Hepatocyte (in vitro differentiated cells): ENCODE results near the gene CDK4. TPM values are rescaled to one million over a fixed set of nuclear protein-coding genes. Genes with fewer than 3 reads are reported as not detected.

Experiments used
- DNase-seq: peaks from one replicate; pipeline ENCODE4 v3.0.0-alpha.2; 2016; ENCODE audit warnings: low spot score
- H2AFZ ChIP-seq: fragments of 200-600 bp; sonication (generic); 2 replicates; pipeline ENCODE4 v1.6.0; 2016; ENCODE audit warnings: antibody characterized with exemption, mild to moderate bottlenecking
- H3K27ac ChIP-seq: fragments of 200-600 bp; sonication (generic); 2 replicates; pipeline ENCODE4 v1.5.1; 2016; ENCODE audit warnings: mild to moderate bottlenecking
- H3K27me3 ChIP-seq: fragments of 200-600 bp; sonication (generic); 2 replicates; pipeline ENCODE4 v1.6.1; 2016
- H3K36me3 ChIP-seq: fragments of 200-600 bp; sonication (generic); replicated peaks from 2 replicates; pipeline ENCODE4 v1.5.1; 2016; ENCODE audit warnings: low read depth; ENCODE audit not compliant: insufficient read depth
- H3K4me1 ChIP-seq: fragments of 200-600 bp; sonication (generic); 2 replicates; pipeline ENCODE4 v1.5.1; 2016; ENCODE audit warnings: mild to moderate bottlenecking, moderate library complexity; ENCODE audit not compliant: insufficient read depth
- H3K4me2 ChIP-seq: fragments of 200-600 bp; sonication (generic); 2 replicates; pipeline ENCODE4 v1.6.0; 2016
- H3K4me3 ChIP-seq: fragments of 200-600 bp; sonication (generic); 2 replicates; pipeline ENCODE4 v1.5.1; 2016; ENCODE audit warnings: mild to moderate bottlenecking
- H3K79me2 ChIP-seq: fragments of 200-600 bp; sonication (generic); 2 replicates; pipeline ENCODE4 v1.6.0; 2017; ENCODE audit warnings: mild to moderate bottlenecking
- H3K9me2 ChIP-seq: fragments of 200-600 bp; sonication (generic); replicated peaks from 2 replicates; pipeline ENCODE4 v1.6.0; 2017; ENCODE audit warnings: mild to moderate bottlenecking; ENCODE audit not compliant: insufficient read depth
- H3K9me3 ChIP-seq: fragments of 200-600 bp; sonication (generic); 2 replicates; pipeline ENCODE4 v1.5.1; 2016; ENCODE audit warnings: low read depth, mild to moderate bottlenecking
- H4K20me1 ChIP-seq: fragments of 200-600 bp; sonication (generic); 2 replicates; pipeline ENCODE4 v1.6.0; 2016; ENCODE audit warnings: mild to moderate bottlenecking; ENCODE audit not compliant: insufficient read depth, poor library complexity, severe bottlenecking
- EZH2 ChIP-seq: fragments of 200-600 bp; sonication (generic); IDR thresholded peaks from 2 replicates; pipeline ENCODE4 v1.6.1; 2016; ENCODE audit warnings: antibody characterized with exemption, mild to moderate bottlenecking, borderline replicate concordance
- EZH2phosphoT487 ChIP-seq: fragments of 200-600 bp; sonication (generic); IDR thresholded peaks from one replicate; pipeline ENCODE4 v1.6.1; 2018; ENCODE audit warnings: antibody characterized with exemption, mild to moderate bottlenecking, low read depth, moderate library complexity; ENCODE audit not compliant: unreplicated experiment, severe bottlenecking
- WGBS: methylation state at CpG from one replicate; pipeline ENCODE4 v1.1.6; 2016; ENCODE audit warnings: low lambda C conversion rate; ENCODE audit errors: missing lambda C conversion rate; 5-methylcytosine and 5-hydroxymethylcytosine counted together
- polyA plus RNA-seq: library from polyadenylated mRNA; unstranded; fragments of >200 nt; fragmentation: Nextera tagmentation; extraction: Ambion mirVana; gene quantifications from 2 replicates; pipeline ENCODE4 v1.2.1, GENCODE V29; 2016
- total RNA-seq: library from RNA; depleted of rRNA; stranded (reverse); fragments of >200 nt; gene quantifications from 2 replicates; pipeline ENCODE4 v1.2.3, GENCODE V29; 2014
- TF ChIP-seq, protein P1 (sequence below): fragments of 200-600 bp; sonication (generic); IDR thresholded peaks from 2 replicates; pipeline ENCODE4 v1.5.1; 2016; ENCODE audit warnings: antibody characterized with exemption, mild to moderate bottlenecking; ENCODE audit not compliant: poor library complexity

CDK4 gene
- total RNA-seq = 306 and 339 TPM in 2 replicates
- polyA plus RNA-seq = 308 and 315 TPM in 2 replicates

DNA sequence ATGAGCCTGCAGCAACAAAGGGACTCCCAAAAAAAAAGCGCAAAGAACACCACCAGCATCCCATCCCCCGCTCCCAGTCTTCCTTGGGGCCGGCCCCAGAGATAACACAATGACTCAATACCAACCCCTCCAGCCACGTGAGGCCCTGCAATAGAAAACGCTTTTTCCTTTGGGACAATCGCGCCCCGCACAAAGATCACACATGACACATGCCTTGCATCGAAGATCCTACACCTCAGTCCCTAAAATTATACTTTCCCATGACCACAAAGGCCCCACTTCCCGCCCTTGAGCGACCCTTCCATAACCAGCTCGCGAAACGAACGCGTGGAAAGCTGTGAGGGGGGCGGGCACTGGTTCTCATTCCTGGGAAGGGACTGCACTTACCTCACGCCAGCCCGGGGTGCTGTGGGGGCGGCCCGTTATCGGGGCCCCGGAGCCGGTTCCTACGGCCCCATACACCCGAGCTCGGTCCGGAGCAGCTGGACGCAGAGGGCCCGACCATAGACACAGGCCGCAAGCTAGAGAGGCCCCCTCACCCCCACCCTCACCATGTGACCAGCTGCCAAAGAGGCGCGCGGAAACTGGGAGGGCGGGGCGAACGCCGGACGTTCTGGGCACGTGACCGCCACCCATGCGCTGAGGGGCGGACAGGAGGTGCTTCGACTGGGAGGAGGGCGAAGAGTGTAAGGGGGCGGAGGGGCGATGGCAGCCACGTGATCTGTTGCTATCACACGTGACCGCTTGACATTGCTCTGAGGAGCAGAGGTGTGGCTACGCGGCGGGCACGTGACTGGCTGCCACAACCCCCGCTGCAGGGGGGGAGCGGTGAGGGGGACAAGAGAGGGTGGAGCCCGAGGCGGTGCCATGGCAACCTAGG, at the start of gene CDK4:
CDK4 (minus strand) TSS at position 523 of the 880 bp plus-strand sequence. CDS start 593 bp downstream, outside the sequence.
- Histone ChIP-seq H3K4me3 (peak within 1 kb of the TSS; percentile 46), H3K27me3 (no peaks in the 10 kb centered on the region), H3K27ac (peak within 1 kb of the TSS; percentile 96), H3K9me2 (no peaks in the 10 kb centered on the region), H3K79me2 (peaks cover 38% of the 10 kb centered on the region), H3K4me1 (peaks cover 22% of the 10 kb centered on the region), H3K4me2 (peak within 1 kb of the TSS; percentile 88), H3K9me3 (no peaks in the 10 kb centered on the region), H4K20me1 (peaks cover 3% of the 10 kb centered on the region), H2AFZ (peak within 1 kb of the TSS; percentile 42), H3K36me3 (peaks cover 3% of the 10 kb centered on the region)
- WGBS = 1% methylated on average over 57 of the region's 58 CpGs
- DNase-seq = peak; percentile 100
- TF ChIP-seq, protein P1, sequence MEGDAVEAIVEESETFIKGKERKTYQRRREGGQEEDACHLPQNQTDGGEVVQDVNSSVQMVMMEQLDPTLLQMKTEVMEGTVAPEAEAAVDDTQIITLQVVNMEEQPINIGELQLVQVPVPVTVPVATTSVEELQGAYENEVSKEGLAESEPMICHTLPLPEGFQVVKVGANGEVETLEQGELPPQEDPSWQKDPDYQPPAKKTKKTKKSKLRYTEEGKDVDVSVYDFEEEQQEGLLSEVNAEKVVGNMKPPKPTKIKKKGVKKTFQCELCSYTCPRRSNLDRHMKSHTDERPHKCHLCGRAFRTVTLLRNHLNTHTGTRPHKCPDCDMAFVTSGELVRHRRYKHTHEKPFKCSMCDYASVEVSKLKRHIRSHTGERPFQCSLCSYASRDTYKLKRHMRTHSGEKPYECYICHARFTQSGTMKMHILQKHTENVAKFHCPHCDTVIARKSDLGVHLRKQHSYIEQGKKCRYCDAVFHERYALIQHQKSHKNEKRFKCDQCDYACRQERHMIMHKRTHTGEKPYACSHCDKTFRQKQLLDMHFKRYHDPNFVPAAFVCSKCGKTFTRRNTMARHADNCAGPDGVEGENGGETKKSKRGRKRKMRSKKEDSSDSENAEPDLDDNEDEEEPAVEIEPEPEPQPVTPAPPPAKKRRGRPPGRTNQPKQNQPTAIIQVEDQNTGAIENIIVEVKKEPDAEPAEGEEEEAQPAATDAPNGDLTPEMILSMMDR = no peak
- TF ChIP-seq EZH2phosphoT487 = no peak
- no peak for TF ChIP-seq EZH2

DNA sequence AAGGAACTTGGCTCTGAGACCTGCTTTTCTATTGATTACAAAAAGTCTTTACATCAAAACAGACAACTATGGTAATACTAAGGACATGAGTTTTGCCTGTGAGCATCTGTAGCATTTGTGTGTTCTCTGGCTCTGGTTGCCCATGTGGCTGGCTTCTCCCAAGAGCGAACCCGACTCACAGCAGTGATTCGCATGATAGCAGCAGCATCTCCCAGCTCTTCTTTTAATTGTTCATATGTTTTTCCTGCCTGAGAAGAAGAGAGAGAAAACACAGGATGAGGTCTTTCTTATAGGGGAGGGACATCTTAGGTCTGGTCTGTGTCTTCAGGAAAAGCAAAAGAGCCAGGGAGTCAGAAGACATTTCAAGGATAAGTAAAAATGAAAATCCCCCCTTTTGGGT, 48.9 kb upstream of the CDK4 start:
- Histone ChIP-seq H3K4me1 (no peaks in the 10 kb centered on the region), H3K4me2 (no peak overlapping the region), H4K20me1 (no peaks in the 10 kb centered on the region), H3K9me3 (no peaks in the 10 kb centered on the region), H3K9me2 (no peaks in the 10 kb centered on the region), H3K27ac (no peak overlapping the region), H3K4me3 (no peak overlapping the region), H3K36me3 (no peaks in the 10 kb centered on the region), H3K79me2 (no peaks in the 10 kb centered on the region), H3K27me3 (no peaks in the 10 kb centered on the region), H2AFZ (no peak overlapping the region)
- TF ChIP-seq, protein P1 = no peak
- TF ChIP-seq EZH2 (no peak), EZH2phosphoT487 (no peak)
- no peak for DNase-seq
- 97% methylated on average over 3 of the region's 3 CpGs for WGBS

DNA sequence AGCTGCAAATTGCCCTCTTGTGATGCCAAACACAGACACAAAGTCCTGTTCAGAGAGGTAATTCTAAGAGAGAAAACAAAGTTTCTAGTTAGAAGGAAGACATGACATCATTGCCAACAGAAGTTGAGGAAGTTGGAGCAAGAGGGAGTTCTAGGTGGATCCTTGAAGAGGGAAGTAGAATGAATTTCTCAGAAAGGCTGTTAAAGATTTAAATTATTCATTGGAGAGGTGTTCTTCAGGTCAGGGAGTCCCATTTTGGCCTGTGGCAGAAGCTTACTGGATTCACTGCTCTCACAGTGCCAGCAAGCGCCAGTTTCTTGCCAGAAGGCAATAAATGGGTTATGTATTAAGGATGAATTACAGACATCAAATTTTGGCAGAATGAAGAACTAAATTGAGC, 45.8 kb upstream of the CDK4 start:
- TF ChIP-seq EZH2 (no peak), EZH2phosphoT487 (no peak)
- TF ChIP-seq, protein P1 = no peak
- Histone ChIP-seq H3K36me3 (no peaks in the 10 kb centered on the region), H4K20me1 (no peaks in the 10 kb centered on the region), H3K79me2 (no peaks in the 10 kb centered on the region), H3K9me2 (no peaks in the 10 kb centered on the region), H3K27me3 (no peaks in the 10 kb centered on the region), H3K4me1 (no peaks in the 10 kb centered on the region), H2AFZ (no peak overlapping the region), H3K4me2 (no peak overlapping the region), H3K9me3 (no peaks in the 10 kb centered on the region), H3K4me3 (no peak overlapping the region), H3K27ac (no peak overlapping the region)
- WGBS = 93% methylated on average over 1 of the region's 1 CpG
- no peak for DNase-seq
